Lung (tissue), 12 donors: ENCODE data around the gene CD3D. TPM values are rescaled to one million over a fixed set of nuclear protein-coding genes. Genes with fewer than 3 reads are reported as not detected.

Experiments used
- ATAC-seq: fragments of 200-7000 bp; cut with Tn5 transposase; one replicate; pipeline ENCODE4 v1.9.1; 2020; ENCODE audit warnings: moderate number of reproducible peaks; ENCODE audit not compliant: insufficient read depth, low FRiP score
- DNase-seq, 3 donors: peaks; one replicate each; pipeline ENCODE4 v3.0.0-alpha.2; 2013 to 2017
- H3K27ac ChIP-seq, 2 donors: one replicate each; pipeline ENCODE4 v1.5.1; 2013; ENCODE audit warnings: mild to moderate bottlenecking in 2 of 2, moderate library complexity in 2 of 2, control low read depth in 1 of 2, inconsistent platforms in 1 of 2, low read depth in 1 of 2, low read length in 1 of 2
- H3K27me3 ChIP-seq, 3 donors: one replicate each; pipeline ENCODE4 v1.5.1; 2013; ENCODE audit warnings: low read length in 2 of 3; ENCODE audit not compliant: control insufficient read depth in 3 of 3, insufficient read depth in 3 of 3
- H3K36me3 ChIP-seq, 4 donors: one replicate each; pipeline ENCODE4 v1.5.1; 2013; ENCODE audit warnings: low read length in 4 of 4, mild to moderate bottlenecking in 1 of 4, moderate library complexity in 1 of 4; ENCODE audit not compliant: control insufficient read depth in 4 of 4, insufficient read depth in 4 of 4
- H3K4me1 ChIP-seq, 5 donors: one replicate each; pipeline ENCODE4 v1.5.1; 2013; ENCODE audit warnings: low read length in 5 of 5, mild to moderate bottlenecking in 2 of 5, moderate library complexity in 1 of 5; ENCODE audit not compliant: control insufficient read depth in 5 of 5, insufficient read depth in 5 of 5
- H3K4me3 ChIP-seq: one replicate; pipeline ENCODE4 v1.5.1; 2013; ENCODE audit warnings: mild to moderate bottlenecking, control low read depth, moderate library complexity
- H3K9ac ChIP-seq, 2 donors: one replicate each; pipeline ENCODE4 v1.5.1; 2013; ENCODE audit warnings: low read length in 2 of 2, control low read depth in 1 of 2; ENCODE audit not compliant: insufficient read depth in 1 of 2
- H3K9me3 ChIP-seq, 4 donors: one replicate each; pipeline ENCODE4 v1.5.1; 2013; ENCODE audit warnings: low read length in 3 of 4, mild to moderate bottlenecking in 1 of 4, moderate library complexity in 1 of 4; ENCODE audit not compliant: control insufficient read depth in 4 of 4, insufficient read depth in 3 of 4
- CTCF ChIP-seq: IDR thresholded peaks from 2 replicates; pipeline ENCODE4 v1.5.1; 2012; ENCODE audit warnings: mild to moderate bottlenecking; ENCODE audit errors: control extremely low read depth, extremely low read depth
- WGBS, 2 donors: extraction: QIAGEN DNeasy Blood & Tissue Kit; methylation state at CpG; one replicate each; pipeline ENCODE4 v1.1.7; 2013; 5-methylcytosine and 5-hydroxymethylcytosine counted together
- polyA plus RNA-seq, 2 donors: library from polyadenylated mRNA; stranded (reverse); fragments of 200-250 nt; gene quantifications; one replicate each; pipeline ENCODE4 v1.2.1, GENCODE V29; 2013
- total RNA-seq, 2 donors: library from RNA; depleted of rRNA in 1 of 2; stranded (reverse); fragments of >200 nt in 1 of 2; gene quantifications; one replicate each; pipeline ENCODE4 v1.2.1, GENCODE V29; 2014 to 2021
- donor health status: control.
- donor health status: control.
- donor health status: Bipolar disorder and iron deficiency.
- donor health status: healthy.
- donor health status: DM: yes; HTN: yes; CAD: no.

The CD3D gene
- total and polyA plus RNA-seq, 4 donors = 3.8 to 9.9 (median 8.7) TPM

GRCh38 chr11:118319337-118319707 lies 23.2 kb downstream of the CD3D start:
- H3K4me3 ChIP-seq = no peak overlapping the region
- TF ChIP-seq CTCF = no peak
- no peaks in the 10 kb centered on the region for H3K9me3 ChIP-seq
- 16 to 21% methylated on average over 1 of the region's 1 CpG for WGBS, 2 donors
- ATAC-seq (peak; percentile 49), DNase-seq (no peak)
- peaks cover 0 to 21% (median 15%) of the 10 kb centered on the region in 5 donors for H3K4me1 ChIP-seq
- H3K9ac ChIP-seq = no peak overlapping the region
- H3K27me3 ChIP-seq = no peaks in the 10 kb centered on the region
- peak overlapping the region in 1 of 2 donors; percentile 89 for H3K27ac ChIP-seq
- H3K36me3 ChIP-seq = no peaks in the 10 kb centered on the region

- H3K4me1 ChIP-seq = peaks cover 0 to 21% (median 15%) of the 10 kb centered on the region in 5 donors
- DNase-seq = no peak
Observed at GRCh38 chr11:118318581-118319336, 23.7 kb downstream of the CD3D start.

DNA sequence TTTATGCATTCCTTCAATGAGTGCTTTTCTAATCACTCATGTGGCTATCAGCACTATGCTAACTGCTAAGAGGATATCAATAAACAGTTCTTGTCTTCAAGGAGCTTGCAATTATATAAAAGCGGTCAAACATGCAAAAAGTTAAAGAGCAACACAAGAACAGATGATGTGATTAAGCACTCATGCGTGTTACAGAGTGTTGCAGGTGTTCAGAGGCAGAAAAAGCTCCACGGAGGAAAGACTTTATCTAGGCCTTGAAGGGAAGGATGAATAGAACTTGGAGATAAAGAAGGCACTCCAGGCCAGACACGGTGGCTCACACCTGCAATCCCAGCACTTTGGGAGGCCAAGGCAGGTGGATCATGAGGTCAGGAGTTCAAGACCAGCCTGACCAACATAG lies 24.4 kb downstream of the CD3D start:
- ATAC-seq = no peak
- H3K4me1 ChIP-seq = peaks cover 0 to 21% (median 15%) of the 10 kb centered on the region in 5 donors
- no peak overlapping the region for H3K4me3 ChIP-seq
- H3K36me3 ChIP-seq = no peaks in the 10 kb centered on the region
- DNase-seq = no peak
- 77 to 80% methylated on average over 4 of the region's 4 CpGs for WGBS, 2 donors
- H3K27ac ChIP-seq = no peak overlapping the region
- H3K9ac ChIP-seq = no peak overlapping the region
- no peaks in the 10 kb centered on the region for H3K9me3 ChIP-seq
- TF ChIP-seq CTCF = no peak
- no peaks in the 10 kb centered on the region for H3K27me3 ChIP-seq

More at GRCh38 chr11:118318581-118319336, 23.7 kb downstream of the CD3D start:
- H3K36me3 ChIP-seq = no peaks in the 10 kb centered on the region
- WGBS, 2 donors = 60 to 68% methylated on average over 11 of the region's 11 CpGs
- ATAC-seq = peak; percentile 6
- TF ChIP-seq CTCF = no peak
- no peaks in the 10 kb centered on the region for H3K9me3 ChIP-seq
- H3K4me3 ChIP-seq = no peak overlapping the region
- peak overlapping the region in 1 of 2 donors; percentile 89 for H3K27ac ChIP-seq
- H3K9ac ChIP-seq = no peak overlapping the region
- no peaks in the 10 kb centered on the region for H3K27me3 ChIP-seq
